Mesenchymal stem cell (in vitro differentiated cells and primary cell): Measurements from ENCODE around the gene DDX25.

Experiments used
- DNase-seq: peaks from one replicate; pipeline ENCODE4 v3.0.0-alpha.2; 2013
- H2AFZ ChIP-seq: one replicate; pipeline ENCODE4 v1.6.1; 2013; ENCODE audit warnings: low read depth, mild to moderate bottlenecking, control low read depth, inconsistent platforms, low read length, moderate library complexity
- H2AK5ac ChIP-seq: 2 replicates; pipeline ENCODE4 v1.6.1; 2013; ENCODE audit warnings: low read length, moderate library complexity, mild to moderate bottlenecking, inconsistent platforms; ENCODE audit not compliant: severe bottlenecking
- H2BK120ac ChIP-seq: one replicate; pipeline ENCODE4 v1.6.1; 2013; ENCODE audit warnings: low read depth, mild to moderate bottlenecking, inconsistent platforms, low read length, moderate library complexity
- H2BK12ac ChIP-seq, 2 experiments: one replicate each; pipeline ENCODE4 v1.6.1; 2013; ENCODE audit warnings: inconsistent platforms in 2 of 2, low read length in 2 of 2, mild to moderate bottlenecking in 2 of 2, moderate library complexity in 2 of 2, control low read depth in 1 of 2
- H2BK15ac ChIP-seq: one replicate; pipeline ENCODE4 v1.6.1; 2013; ENCODE audit warnings: mild to moderate bottlenecking, low read depth, inconsistent platforms; ENCODE audit not compliant: poor library complexity, severe bottlenecking
- H2BK5ac ChIP-seq: 2 replicates; pipeline ENCODE4 v1.6.1; 2013; ENCODE audit warnings: low read depth, mild to moderate bottlenecking, low read length, control low read depth, inconsistent platforms; ENCODE audit not compliant: poor library complexity, severe bottlenecking
- H3K14ac ChIP-seq, 2 experiments: one replicate each; pipeline ENCODE4 v1.6.1; 2013; ENCODE audit warnings: inconsistent platforms in 2 of 2, low read length in 2 of 2, control low read depth in 1 of 2, mild to moderate bottlenecking in 1 of 2, moderate library complexity in 1 of 2
- H3K18ac ChIP-seq, 2 experiments: one replicate each; pipeline ENCODE4 v1.6.1; 2013; ENCODE audit warnings: inconsistent platforms in 2 of 2, low read length in 2 of 2, control low read depth in 1 of 2, low read depth in 1 of 2, mild to moderate bottlenecking in 1 of 2
- H3K23ac ChIP-seq, 2 experiments: one replicate each; pipeline ENCODE4 v1.6.1; 2013; ENCODE audit warnings: inconsistent platforms in 2 of 2, low read length in 2 of 2, mild to moderate bottlenecking in 2 of 2, moderate library complexity in 2 of 2, control low read depth in 1 of 2
- H3K27ac ChIP-seq: 2 replicates; pipeline ENCODE4 v1.5.1; 2013; ENCODE audit warnings: mild to moderate bottlenecking, moderate library complexity, low read length, control low read depth, inconsistent platforms; ENCODE audit not compliant: poor library complexity, severe bottlenecking
- H3K27me3 ChIP-seq, 2 experiments: 2 replicates each; pipeline versions ENCODE4 v1.6.1 to v1.7.0; 2013; ENCODE audit warnings: low read length in 2 of 2, mild to moderate bottlenecking in 2 of 2, moderate library complexity in 2 of 2, control low read depth in 1 of 2, inconsistent platforms in 1 of 2; ENCODE audit not compliant: control insufficient read depth in 1 of 2, insufficient read depth in 1 of 2
- H3K36me3 ChIP-seq, 2 experiments: 2 replicates each; pipeline versions ENCODE4 v1.6.1 to v1.7.0; 2013; ENCODE audit warnings: low read length in 2 of 2, control low read depth in 1 of 2, inconsistent platforms in 1 of 2, low read depth in 1 of 2, mild to moderate bottlenecking in 1 of 2; ENCODE audit not compliant: insufficient read depth in 2 of 2, control insufficient read depth in 1 of 2
- H3K4ac ChIP-seq, 2 experiments: one replicate each; pipeline ENCODE4 v1.6.1; 2013; ENCODE audit warnings: inconsistent platforms in 2 of 2, low read length in 2 of 2, mild to moderate bottlenecking in 2 of 2, moderate library complexity in 2 of 2, control low read depth in 1 of 2, low read depth in 1 of 2
- H3K4me1 ChIP-seq: 2 replicates; pipeline ENCODE4 v1.6.1; 2013; ENCODE audit warnings: low read depth, low read length, control low read depth; ENCODE audit not compliant: control insufficient read depth, insufficient read depth
- H3K4me2 ChIP-seq: 2 replicates; pipeline ENCODE4 v1.6.1; 2013; ENCODE audit warnings: low read length, mild to moderate bottlenecking, inconsistent platforms; ENCODE audit not compliant: poor library complexity, severe bottlenecking
- H3K4me3 ChIP-seq, 2 experiments: 2 replicates each; pipeline versions ENCODE4 v1.5.1 to v1.7.0; 2013; ENCODE audit warnings: low read length in 2 of 2, mild to moderate bottlenecking in 2 of 2, control low read depth in 1 of 2, low read depth in 1 of 2; ENCODE audit not compliant: insufficient read depth in 1 of 2
- H3K79me1 ChIP-seq: replicated peaks from 2 replicates; pipeline ENCODE4 v1.6.1; 2013; ENCODE audit warnings: mild to moderate bottlenecking, control low read depth, low read length, inconsistent platforms; ENCODE audit not compliant: poor library complexity, severe bottlenecking
- H3K9ac ChIP-seq: 2 replicates; pipeline ENCODE4 v1.7.0; 2013; ENCODE audit warnings: mild to moderate bottlenecking, low read length, moderate library complexity
- H3K9me3 ChIP-seq: 2 replicates; pipeline ENCODE4 v1.7.0; 2013; ENCODE audit warnings: mild to moderate bottlenecking, low read length; ENCODE audit not compliant: control insufficient read depth
- H4K8ac ChIP-seq: one replicate; pipeline ENCODE4 v1.6.1; 2013; ENCODE audit warnings: inconsistent platforms, mild to moderate bottlenecking, low read length, moderate library complexity
- H4K91ac ChIP-seq: one replicate; pipeline ENCODE4 v1.6.1; 2013; ENCODE audit warnings: mild to moderate bottlenecking, low read length, inconsistent platforms
- WGBS: methylation state at CpG from one replicate; pipeline ENCODE4 v1.1.7; 2013; ENCODE audit warnings: mixed read lengths; 5-methylcytosine and 5-hydroxymethylcytosine counted together

DDX25 gene

GRCh38 chr11:125958872-125959400 lies 54.6 kb downstream of the DDX25 start:
- no peak overlapping the region for H3K23ac ChIP-seq
- H3K36me3 ChIP-seq = peaks cover 3 to 97% of the 10 kb centered on the region in 2 experiments
- DNase-seq = no peak
- no peaks in the 10 kb centered on the region for H3K79me1 ChIP-seq
- H4K91ac ChIP-seq = no peak overlapping the region
- H2AK5ac ChIP-seq = no peak overlapping the region
- whole genome bisulfite sequencing = 93% methylated on average over 3 of the region's 4 CpGs
- H2BK5ac ChIP-seq = no peak overlapping the region
- H4K8ac ChIP-seq = no peak overlapping the region
- H3K27ac ChIP-seq = no peak overlapping the region
- H3K9ac ChIP-seq = no peak overlapping the region
- no peak overlapping the region for H3K14ac ChIP-seq
- no peak overlapping the region for H3K4ac ChIP-seq
- H3K4me3 ChIP-seq = no peak overlapping the region
- H3K4me1 ChIP-seq = no peaks in the 10 kb centered on the region
- H3K4me2 ChIP-seq = no peak overlapping the region
- peaks cover 0 to 4% of the 10 kb centered on the region in 2 experiments for H3K27me3 ChIP-seq
- no peak overlapping the region for H2AFZ ChIP-seq
- no peak overlapping the region for H3K18ac ChIP-seq
- H2BK120ac ChIP-seq = no peak overlapping the region
- no peak overlapping the region for H2BK15ac ChIP-seq
- H2BK12ac ChIP-seq = no peak overlapping the region
- H3K9me3 ChIP-seq = no peaks in the 10 kb centered on the region

GRCh38 chr11:125959511-125959910 lies 55.2 kb downstream of the DDX25 start:
- no peak overlapping the region for H2BK15ac ChIP-seq
- WGBS = 93% methylated on average over 5 of the region's 6 CpGs
- no peak overlapping the region for H3K4me2 ChIP-seq
- no peaks in the 10 kb centered on the region for H3K9me3 ChIP-seq
- H3K18ac ChIP-seq = no peak overlapping the region
- no peak overlapping the region for H3K9ac ChIP-seq
- H3K36me3 ChIP-seq = peaks cover 3 to 97% of the 10 kb centered on the region in 2 experiments
- no peak overlapping the region for H2AFZ ChIP-seq
- no peak for DNase-seq
- H3K4ac ChIP-seq = no peak overlapping the region
- H3K14ac ChIP-seq = no peak overlapping the region
- no peak overlapping the region for H3K23ac ChIP-seq
- H2BK5ac ChIP-seq = no peak overlapping the region
- H4K8ac ChIP-seq = no peak overlapping the region
- H2BK120ac ChIP-seq = no peak overlapping the region
- no peak overlapping the region for H3K4me3 ChIP-seq
- no peak overlapping the region for H2BK12ac ChIP-seq
- no peaks in the 10 kb centered on the region for H3K4me1 ChIP-seq
- H3K27ac ChIP-seq = no peak overlapping the region
- H4K91ac ChIP-seq = no peak overlapping the region
- H3K27me3 ChIP-seq = peaks cover 0 to under 1% of the 10 kb centered on the region in 2 experiments
- no peak overlapping the region for H2AK5ac ChIP-seq
- H3K79me1 ChIP-seq = no peaks in the 10 kb centered on the region

GRCh38 chr11:125959931-125960330 lies 55.6 kb downstream of the DDX25 start:
- no peak overlapping the region for H2BK15ac ChIP-seq

GRCh38 chr11:125960771-125961170 lies 56.5 kb downstream of the DDX25 start:
- Histone ChIP-seq H3K4ac (no peak overlapping the region), H3K4me2 (no peak overlapping the region), H3K18ac (no peak overlapping the region), H2BK12ac (no peak overlapping the region), H3K4me3 (no peak overlapping the region), H2AK5ac (no peak overlapping the region), H3K27ac (no peak overlapping the region), H4K91ac (no peak overlapping the region), H3K9ac (no peak overlapping the region), H2BK120ac (no peak overlapping the region), H2BK5ac (no peak overlapping the region), H3K36me3 (peaks cover 3 to 98% of the 10 kb centered on the region in 2 experiments), H3K27me3 (no peaks in the 10 kb centered on the region), H2BK15ac (no peak overlapping the region), H4K8ac (no peak overlapping the region), H3K23ac (no peak overlapping the region), H3K14ac (no peak overlapping the region), H3K4me1 (no peaks in the 10 kb centered on the region), H2AFZ (no peak overlapping the region), H3K79me1 (no peaks in the 10 kb centered on the region), H3K9me3 (no peaks in the 10 kb centered on the region)
- 92% methylated on average over 5 of the region's 6 CpGs for WGBS
- DNase-seq = no peak

More at GRCh38 chr11:125959931-125960330, 55.6 kb downstream of the DDX25 start:
- H2BK5ac ChIP-seq = no peak overlapping the region
- H4K8ac ChIP-seq = no peak overlapping the region
- H3K36me3 ChIP-seq = peaks cover 3 to 99% of the 10 kb centered on the region in 2 experiments
- no peak overlapping the region for H3K18ac ChIP-seq
- H2AFZ ChIP-seq = no peak overlapping the region
- no peak overlapping the region for H2AK5ac ChIP-seq
- no peak overlapping the region for H3K23ac ChIP-seq
- no peak for DNase-seq
- WGBS = 84% methylated on average over 10 of the region's 10 CpGs
- H3K9ac ChIP-seq = no peak overlapping the region
- no peaks in the 10 kb centered on the region for H3K79me1 ChIP-seq
- H2BK120ac ChIP-seq = no peak overlapping the region
- no peak overlapping the region for H2BK12ac ChIP-seq
- H3K27ac ChIP-seq = no peak overlapping the region
- H3K4me3 ChIP-seq = no peak overlapping the region
- no peak overlapping the region for H3K4ac ChIP-seq
- H4K91ac ChIP-seq = no peak overlapping the region
- no peak overlapping the region for H3K14ac ChIP-seq
- no peaks in the 10 kb centered on the region for H3K9me3 ChIP-seq
- no peaks in the 10 kb centered on the region for H3K27me3 ChIP-seq
- no peak overlapping the region for H3K4me2 ChIP-seq
- H3K4me1 ChIP-seq = no peaks in the 10 kb centered on the region
